T-cell (primary cell): Measurements from ENCODE around the gene UBA1. TPM values are rescaled to one million over a fixed set of nuclear protein-coding genes. Genes with fewer than 3 reads are reported as not detected.
A peak's percentile ranks its signal among the peaks of the same experiment; 100 is the strongest.

ENCODE experiments used
- ATAC-seq, 4 experiments: fragments of 200-7000 bp in 3 of 4; fragments of 150-1000 bp in 1 of 4; cut with Tn5 transposase; replicated peaks in 1 of 4; 1 replicate in 3 of 4; 2 replicates in 1 of 4; pipeline ENCODE4 v1.10.0; 2021; ENCODE audit warnings: moderate library complexity in 3 of 4, mild to moderate bottlenecking in 2 of 4, moderate number of reproducible peaks in 1 of 4
- CTCF ChIA-PET, 2 donors: fragments of 300-600 bp; sonication (Branson Sonifier 250); formaldehyde crosslinking; loops; one replicate each; lab custom pipeline; 2022; ENCODE audit warnings: antibody characterized with exemption in 2 of 2; lab: Charles Lee
- POLR2A ChIA-PET, 2 donors: fragments of 300-600 bp; sonication (Branson Sonifier 250); formaldehyde crosslinking; loops; one replicate each; lab custom pipeline; 2022; ENCODE audit warnings: antibody characterized with exemption in 2 of 2; lab: Charles Lee
- DNase-seq, 35 experiments: peaks; one replicate each; pipeline versions ENCODE4 v3.0.0 to v3.0.0-alpha.2; 2013 to 2023
- H3K27ac ChIP-seq: one replicate; pipeline ENCODE4 v1.5.1; 2013; ENCODE audit warnings: low read length
- H3K27me3 ChIP-seq, 2 experiments: replicated peaks in 1 of 2; 1 replicate in 1 of 2; 2 replicates in 1 of 2; pipeline versions ENCODE4 v1.6.1 to v1.7.0; 2013; ENCODE audit warnings: low read length in 1 of 2, mixed read lengths in 1 of 2; ENCODE audit not compliant: control insufficient read depth in 2 of 2, insufficient read depth in 2 of 2; ENCODE audit errors: extremely low read depth in 1 of 2
- H3K36me3 ChIP-seq, 2 donors: 1 replicate in 1 of 2; 2 replicates in 1 of 2; pipeline versions ENCODE4 v1.6.1 to v1.7.0; 2013; ENCODE audit warnings: low read length in 1 of 2; ENCODE audit not compliant: control insufficient read depth in 2 of 2, insufficient read depth in 1 of 2; ENCODE audit errors: extremely low read depth in 1 of 2
- H3K4me1 ChIP-seq, 2 experiments: 1 replicate in 1 of 2; 2 replicates in 1 of 2; pipeline versions ENCODE4 v1.6.1 to v1.7.0; 2013; ENCODE audit warnings: low read length in 2 of 2, mixed read lengths in 1 of 2; ENCODE audit not compliant: insufficient read depth in 2 of 2, control insufficient read depth in 1 of 2; ENCODE audit errors: extremely low read depth in 1 of 2
- H3K4me3 ChIP-seq, 2 donors: 1 replicate in 1 of 2; 2 replicates in 1 of 2; pipeline versions ENCODE4 v1.5.1 to v1.7.0; 2013; ENCODE audit warnings: mild to moderate bottlenecking in 2 of 2, low read length in 1 of 2, moderate library complexity in 1 of 2; ENCODE audit not compliant: control insufficient read depth in 1 of 2; ENCODE audit errors: extremely low read depth in 1 of 2
- H3K9me3 ChIP-seq: 2 replicates; pipeline ENCODE4 v1.7.0; 2013
- H3K27ac Mint-ChIP-seq, 2 donors: one replicate each; pipeline ENCODE4 v1.8.0; 2020 to 2021; ENCODE audit warnings: mild to moderate bottlenecking in 2 of 2, mixed read lengths in 2 of 2
- H3K27me3 Mint-ChIP-seq, 2 donors: one replicate each; pipeline ENCODE4 v1.8.0; 2021 to 2022; ENCODE audit warnings: mixed read lengths in 2 of 2
- H3K36me3 Mint-ChIP-seq: one replicate; pipeline ENCODE4 v1.8.0; 2021; ENCODE audit warnings: mixed read lengths
- H3K4me1 Mint-ChIP-seq, 3 donors: one replicate each; pipeline ENCODE4 v1.8.0; 2020 to 2022; ENCODE audit warnings: mixed read lengths in 3 of 3, mild to moderate bottlenecking in 1 of 3
- H3K4me3 Mint-ChIP-seq, 3 donors: one replicate each; pipeline ENCODE4 v1.8.0; 2020 to 2022; ENCODE audit warnings: mild to moderate bottlenecking in 3 of 3, mixed read lengths in 3 of 3, moderate library complexity in 3 of 3
- H3K9me3 Mint-ChIP-seq, 3 donors: one replicate each; pipeline ENCODE4 v1.8.0; 2020 to 2022; ENCODE audit warnings: mixed read lengths in 3 of 3
- WGBS: methylation state at CpG from one replicate; pipeline ENCODE4 v1.1.5; 2013; ENCODE audit warnings: missing lambda C conversion rate; ENCODE audit not compliant: insufficient coverage; 5-methylcytosine and 5-hydroxymethylcytosine counted together
- total RNA-seq, 35 experiments: library from RNA in 6 of 35; stranded (reverse) in 6 of 35; fragments of 120-200 nt in 1 of 35; gene quantifications; one replicate each; pipeline versions ENCODE4 v1.2.1 to v1.2.4 and lab custom pipeline; 2013 to 2026

The UBA1 gene
- total RNA-seq, 5 donors from 2014 or later (not counting 1 experiment from before 2014, with no cell fraction given) = 116 to 177 (median 149) TPM

DNA sequence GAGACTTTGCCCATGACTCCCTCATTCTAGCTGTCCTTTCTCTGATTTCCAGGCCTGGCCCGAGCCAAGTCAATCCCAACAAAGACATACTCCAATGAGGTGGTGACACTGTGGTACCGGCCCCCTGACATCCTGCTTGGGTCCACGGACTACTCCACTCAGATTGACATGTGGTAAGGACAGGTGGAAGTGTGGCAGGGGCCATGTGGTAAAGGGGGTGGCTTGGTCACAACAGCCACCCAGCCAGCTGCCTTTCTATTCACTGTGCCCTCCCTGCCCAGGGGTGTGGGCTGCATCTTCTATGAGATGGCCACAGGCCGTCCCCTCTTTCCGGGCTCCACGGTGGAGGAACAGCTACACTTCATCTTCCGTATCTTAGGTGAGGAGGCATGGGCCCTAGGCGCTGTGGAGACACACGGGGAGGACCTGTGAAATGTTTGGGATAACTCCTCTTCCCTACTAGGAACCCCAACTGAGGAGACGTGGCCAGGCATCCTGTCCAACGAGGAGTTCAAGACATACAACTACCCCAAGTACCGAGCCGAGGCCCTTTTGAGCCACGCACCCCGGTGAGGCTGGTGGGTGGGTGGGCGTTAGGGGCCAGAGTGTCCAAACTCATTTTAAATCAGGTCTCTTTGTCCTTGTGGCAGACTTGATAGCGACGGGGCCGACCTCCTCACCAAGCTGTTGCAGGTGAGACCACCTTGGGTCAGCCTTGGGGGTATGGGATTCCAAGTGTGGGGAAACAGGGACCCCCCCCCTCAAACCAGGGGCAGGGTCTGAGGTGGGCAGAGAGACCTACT lies 33.1 kb downstream of the UBA1 start:
- H3K36me3 Mint-ChIP-seq = peaks cover 12% of the 10 kb centered on the region
- Histone ChIP-seq H3K4me1 (peaks cover 0 to 4% of the 10 kb centered on the region in 2 experiments), H3K9me3 (no peaks in the 10 kb centered on the region), H3K36me3 (peaks cover 27 to 45% of the 10 kb centered on the region in 2 donors), H3K4me3 (no peak overlapping the region), H3K27ac (no peak overlapping the region), H3K27me3 (no peaks in the 10 kb centered on the region)
- no peaks in the 10 kb centered on the region for H3K9me3 Mint-ChIP-seq
- no peak overlapping the region for H3K27ac Mint-ChIP-seq
- H3K27me3 Mint-ChIP-seq = no peaks in the 10 kb centered on the region
- DNase-seq = no peak
- POLR2A ChIA-PET = no interaction called here
- ATAC-seq = no peak
- CTCF ChIA-PET = no interaction called here
- H3K4me3 Mint-ChIP-seq = no peak overlapping the region
- WGBS = no CpG with 5 or more reads among the region's 19 CpGs
- H3K4me1 Mint-ChIP-seq = peaks cover 6 to 8% (median 6%) of the 10 kb centered on the region in 3 donors

DNA sequence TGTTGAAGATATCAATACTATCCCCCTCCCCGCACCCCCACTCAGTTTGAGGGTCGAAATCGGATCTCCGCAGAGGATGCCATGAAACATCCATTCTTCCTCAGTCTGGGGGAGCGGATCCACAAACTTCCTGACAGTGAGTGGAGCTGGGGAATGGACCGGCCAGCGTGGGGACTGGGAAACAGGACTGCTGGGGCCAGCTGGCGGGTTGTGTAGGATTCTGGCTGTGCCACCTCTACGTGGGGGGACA lies 33.6 kb downstream of the UBA1 start:
- ATAC-seq = no peak
- H3K9me3 ChIP-seq = no peaks in the 10 kb centered on the region
- H3K4me3 ChIP-seq = no peak overlapping the region
- peaks cover 3 to 7% (median 3%) of the 10 kb centered on the region in 3 donors for H3K4me1 Mint-ChIP-seq
- POLR2A ChIA-PET = interaction anchor here in 1 of 2 donors (0.6 kb wide), 1 partner anchor 278 kb away, joined by 3 read pairs; no protein-coding TSS in a partner anchor
- H3K36me3 ChIP-seq = peaks cover 27 to 45% of the 10 kb centered on the region in 2 donors
- no peak overlapping the region for H3K27ac Mint-ChIP-seq
- H3K9me3 Mint-ChIP-seq = no peaks in the 10 kb centered on the region
- H3K4me3 Mint-ChIP-seq = no peak overlapping the region
- no peaks in the 10 kb centered on the region for H3K27me3 Mint-ChIP-seq
- H3K27me3 ChIP-seq = no peaks in the 10 kb centered on the region
- peaks cover 12% of the 10 kb centered on the region for H3K36me3 Mint-ChIP-seq
- whole genome bisulfite sequencing = 100% methylated on average over 2 of the region's 9 CpGs
- no peak overlapping the region for H3K27ac ChIP-seq
- DNase-seq = no peak
- CTCF ChIA-PET = no interaction called here
- H3K4me1 ChIP-seq = peaks cover 0 to 7% of the 10 kb centered on the region in 2 experiments

DNA sequence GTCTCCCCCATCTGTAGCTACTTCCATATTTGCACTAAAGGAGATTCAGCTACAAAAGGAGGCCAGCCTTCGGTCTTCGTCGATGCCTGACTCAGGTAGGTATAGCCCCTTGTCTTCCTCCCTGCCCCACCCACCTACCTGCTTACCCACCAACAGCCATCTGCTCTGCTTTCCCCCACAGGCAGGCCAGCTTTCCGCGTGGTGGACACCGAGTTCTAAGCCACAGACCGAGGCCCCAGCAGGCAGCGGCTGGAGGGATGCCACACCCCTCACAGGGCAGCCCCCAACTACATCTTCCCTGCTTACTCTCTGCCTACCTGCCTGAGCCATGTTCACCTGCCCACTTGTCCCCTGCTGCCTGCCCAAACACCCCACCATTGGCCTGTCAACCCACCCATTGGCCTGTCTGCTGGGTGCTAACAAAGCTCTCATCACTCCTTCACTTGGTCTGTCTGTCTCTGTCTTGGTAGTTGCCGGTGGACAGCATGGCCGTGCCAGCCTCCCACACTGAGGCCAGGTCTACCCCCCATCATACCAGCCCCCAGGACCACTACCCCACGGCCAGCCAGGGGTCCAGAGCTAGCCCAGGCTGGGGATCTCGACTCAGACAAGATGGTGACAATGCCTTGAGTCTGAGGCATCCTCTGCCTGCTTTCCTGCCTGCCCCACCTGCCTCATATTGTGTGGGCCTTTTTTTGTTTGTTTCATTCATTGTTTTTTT lies 35.1 kb downstream of the UBA1 start:
- peaks cover 12% of the 10 kb centered on the region for H3K36me3 Mint-ChIP-seq

DNA sequence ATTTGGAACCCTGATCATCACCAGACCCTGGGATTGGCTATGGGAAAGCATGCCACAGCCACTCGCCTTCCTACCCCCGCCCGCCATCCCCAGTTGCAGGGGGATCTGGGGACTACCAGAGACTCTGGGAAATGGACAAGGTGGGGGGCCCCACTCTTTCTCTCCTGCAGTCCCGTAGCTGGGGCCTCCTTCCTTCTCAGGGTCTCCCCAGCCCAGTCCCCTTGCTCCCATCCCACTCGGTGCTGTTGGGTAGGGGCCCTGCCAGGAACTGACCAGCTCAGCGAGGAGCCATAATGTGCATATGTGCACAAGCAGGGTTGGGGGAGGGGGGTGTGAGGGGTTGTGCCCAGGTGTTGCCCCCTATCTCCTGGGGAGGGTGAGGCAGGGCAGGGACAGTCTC lies 35.8 kb downstream of the UBA1 start:
- Mint-ChIP-seq H3K9me3 (no peaks in the 10 kb centered on the region), H3K4me3 (no peak overlapping the region), H3K27me3 (no peaks in the 10 kb centered on the region), H3K27ac (no peak overlapping the region), H3K36me3 (peaks cover 12% of the 10 kb centered on the region), H3K4me1 (peaks cover 5 to 15% (median 11%) of the 10 kb centered on the region in 3 donors)
- no peak for DNase-seq
- Histone ChIP-seq H3K9me3 (no peaks in the 10 kb centered on the region), H3K4me1 (peaks cover 0 to 13% of the 10 kb centered on the region in 2 experiments), H3K27me3 (no peaks in the 10 kb centered on the region), H3K36me3 (peaks cover 23 to 30% of the 10 kb centered on the region in 2 donors), H3K4me3 (no peak overlapping the region), H3K27ac (no peak overlapping the region)
- ChIA-PET CTCF (no interaction called here), POLR2A (interaction anchor here in 1 of 2 donors (2.0 kb wide), 1 partner anchor 11 kb away, joined by 8 read pairs; the partner anchor contains the start of gene CDK16)
- no CpG with 5 or more reads among the region's 6 CpGs for WGBS
- ATAC-seq = no peak

More for the DNA sequence above, 35.1 kb downstream of the UBA1 start:
- Histone ChIP-seq H3K27ac (no peak overlapping the region), H3K9me3 (no peaks in the 10 kb centered on the region), H3K27me3 (no peaks in the 10 kb centered on the region), H3K36me3 (peaks cover 27 to 37% of the 10 kb centered on the region in 2 donors), H3K4me3 (no peak overlapping the region), H3K4me1 (peaks cover 0 to 13% of the 10 kb centered on the region in 2 experiments)
- ATAC-seq (no peak), DNase-seq (no peak)
- CTCF ChIA-PET = no interaction called here
- POLR2A ChIA-PET = interaction anchor here in 1 of 2 donors (2.0 kb wide), 1 partner anchor 11 kb away, joined by 8 read pairs; the partner anchor contains the start of gene CDK16
- WGBS = 90% methylated on average over 2 of the region's 12 CpGs
- Mint-ChIP-seq H3K4me1 (peaks cover 2 to 15% (median 8%) of the 10 kb centered on the region in 3 donors), H3K27ac (no peak overlapping the region), H3K27me3 (no peaks in the 10 kb centered on the region), H3K4me3 (no peak overlapping the region), H3K9me3 (no peaks in the 10 kb centered on the region)

DNA sequence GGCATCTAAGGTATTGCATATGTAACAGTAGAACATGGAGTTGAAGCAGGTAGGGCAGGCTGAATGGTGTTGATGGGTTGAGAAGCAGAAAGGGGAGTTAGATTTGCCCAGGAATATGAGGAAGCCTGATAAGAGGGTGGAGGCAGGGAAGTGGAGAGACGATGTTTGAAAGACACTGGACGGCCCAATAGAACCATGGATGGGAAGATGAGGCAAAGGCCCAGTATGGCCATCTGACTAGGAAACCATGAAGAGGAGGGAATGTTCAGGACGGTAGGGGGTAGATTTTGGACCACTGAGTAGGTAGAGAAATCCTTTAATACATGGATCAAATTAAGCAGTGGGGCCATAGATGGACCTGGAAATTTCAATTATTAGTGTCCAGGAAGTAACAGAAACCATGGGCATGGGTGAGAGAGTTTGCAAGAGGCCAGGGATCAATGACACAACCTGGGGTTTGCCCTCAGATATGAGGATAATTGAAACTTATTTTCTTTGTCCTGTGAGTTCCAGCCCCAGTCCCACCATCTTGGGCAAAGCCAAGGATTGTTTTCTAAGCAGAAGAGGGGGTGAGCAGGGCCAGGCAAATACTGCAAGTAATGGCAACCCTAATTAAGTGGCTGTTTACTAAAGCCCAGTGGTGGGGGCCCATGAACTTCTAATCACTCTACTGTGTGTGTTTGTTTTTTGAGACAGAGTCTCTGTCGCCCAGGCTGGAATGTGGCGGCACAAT lies 36.7 kb downstream of the UBA1 start:
- ChIA-PET CTCF (no interaction called here), POLR2A (interaction anchor here in 1 of 2 donors (0.6 kb wide), 1 partner anchor 255 kb away, joined by 3 read pairs; no protein-coding TSS in a partner anchor)
- Mint-ChIP-seq H3K4me3 (no peak overlapping the region), H3K27ac (no peak overlapping the region), H3K27me3 (no peaks in the 10 kb centered on the region), H3K4me1 (peaks cover 10 to 17% (median 15%) of the 10 kb centered on the region in 3 donors), H3K36me3 (peaks cover 12% of the 10 kb centered on the region), H3K9me3 (no peaks in the 10 kb centered on the region)
- H3K27me3 ChIP-seq = no peaks in the 10 kb centered on the region
- WGBS = 92% methylated on average over 2 of the region's 5 CpGs
- H3K4me3 ChIP-seq = no peak overlapping the region
- no peaks in the 10 kb centered on the region for H3K9me3 ChIP-seq
- H3K4me1 ChIP-seq = peaks cover 1 to 14% of the 10 kb centered on the region in 2 experiments
- no peak for ATAC-seq
- no peak overlapping the region for H3K27ac ChIP-seq
- H3K36me3 ChIP-seq = peaks cover 19 to 22% of the 10 kb centered on the region in 2 donors
- no peak for DNase-seq

DNA sequence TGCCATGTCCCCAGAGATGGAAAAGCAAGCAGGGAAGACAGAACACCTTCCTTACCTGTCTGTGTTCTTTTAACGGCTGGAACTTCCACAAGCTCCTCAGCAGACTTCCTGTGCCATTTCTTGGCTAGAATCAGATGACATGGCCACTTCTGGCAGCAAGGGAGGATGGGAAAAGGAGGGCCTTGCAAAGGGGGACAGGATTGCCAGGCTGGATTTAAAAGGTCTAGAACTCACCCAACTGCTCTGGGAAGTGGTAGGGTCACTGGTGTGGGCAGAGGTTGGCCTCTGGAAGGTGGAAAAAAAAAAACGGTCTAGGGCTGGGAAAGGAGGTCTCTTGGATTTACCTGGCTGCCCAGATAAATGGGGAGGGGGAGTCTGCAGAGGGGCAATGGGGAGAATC lies 37.5 kb downstream of the UBA1 start:
- peak overlapping the region in 1 of 3 donors; percentile 9 for H3K4me3 Mint-ChIP-seq
- POLR2A ChIA-PET = interaction anchor here in 1 of 2 donors (0.6 kb wide), 1 partner anchor 255 kb away, joined by 3 read pairs; no protein-coding TSS in a partner anchor

More for the DNA sequence above, 37.5 kb downstream of the UBA1 start:
- WGBS = no CpG with 5 or more reads among the region's 2 CpGs
- H3K27me3 Mint-ChIP-seq = no peaks in the 10 kb centered on the region
- Histone ChIP-seq H3K4me3 (no peak overlapping the region), H3K27me3 (no peaks in the 10 kb centered on the region), H3K9me3 (no peaks in the 10 kb centered on the region), H3K4me1 (peaks cover 2 to 17% of the 10 kb centered on the region in 2 experiments), H3K27ac (no peak overlapping the region), H3K36me3 (peaks cover 13 to 18% of the 10 kb centered on the region in 2 donors)
- H3K27ac Mint-ChIP-seq = peak overlapping the region; percentile 56 to 65
- H3K36me3 Mint-ChIP-seq = peaks cover 12% of the 10 kb centered on the region
- no peak for ATAC-seq
- DNase-seq = no peak
- H3K4me1 Mint-ChIP-seq = peaks cover 18 to 26% (median 23%) of the 10 kb centered on the region in 3 donors
- CTCF ChIA-PET = no interaction called here
- no peaks in the 10 kb centered on the region for H3K9me3 Mint-ChIP-seq
